ENCODE results near the gene ALB. TPM values are rescaled to one million over a fixed set of nuclear protein-coding genes. Genes with fewer than 3 reads are reported as not detected.

The ALB gene
- total and polyA plus RNA-seq, 8 donors = 179 to 1,006 (median 781) TPM

- H3K27ac ChIP-seq = peak overlapping the region in 2 of 4 donors; percentile 30 to 48
- ATAC-seq = peak; percentile 17 to 56 (median 40)
Observed at GRCh38 chr4:73453701-73454005, 49.6 kb downstream of the ALB start.

GRCh38 chr4:73454920-73455319 lies 50.8 kb downstream of the ALB start:
- FAIRE-seq (no peak), DNase-seq (no peak), ATAC-seq (no peak)
- H3K4me1 ChIP-seq = peaks cover 12 to 20% (median 13%) of the 10 kb centered on the region in 3 donors
- no peaks in the 10 kb centered on the region for H3K36me3 ChIP-seq
- TF ChIP-seq, protein P1, sequence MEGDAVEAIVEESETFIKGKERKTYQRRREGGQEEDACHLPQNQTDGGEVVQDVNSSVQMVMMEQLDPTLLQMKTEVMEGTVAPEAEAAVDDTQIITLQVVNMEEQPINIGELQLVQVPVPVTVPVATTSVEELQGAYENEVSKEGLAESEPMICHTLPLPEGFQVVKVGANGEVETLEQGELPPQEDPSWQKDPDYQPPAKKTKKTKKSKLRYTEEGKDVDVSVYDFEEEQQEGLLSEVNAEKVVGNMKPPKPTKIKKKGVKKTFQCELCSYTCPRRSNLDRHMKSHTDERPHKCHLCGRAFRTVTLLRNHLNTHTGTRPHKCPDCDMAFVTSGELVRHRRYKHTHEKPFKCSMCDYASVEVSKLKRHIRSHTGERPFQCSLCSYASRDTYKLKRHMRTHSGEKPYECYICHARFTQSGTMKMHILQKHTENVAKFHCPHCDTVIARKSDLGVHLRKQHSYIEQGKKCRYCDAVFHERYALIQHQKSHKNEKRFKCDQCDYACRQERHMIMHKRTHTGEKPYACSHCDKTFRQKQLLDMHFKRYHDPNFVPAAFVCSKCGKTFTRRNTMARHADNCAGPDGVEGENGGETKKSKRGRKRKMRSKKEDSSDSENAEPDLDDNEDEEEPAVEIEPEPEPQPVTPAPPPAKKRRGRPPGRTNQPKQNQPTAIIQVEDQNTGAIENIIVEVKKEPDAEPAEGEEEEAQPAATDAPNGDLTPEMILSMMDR (IDR thresholded peaks at IDR 0.05) = no peak
- H3K9me3 ChIP-seq = no peaks in the 10 kb centered on the region
- H3K27ac ChIP-seq = no peak overlapping the region
- 39 to 40% methylated on average over 3 of the region's 3 CpGs for WGBS, 2 donors
- H3K4me3 ChIP-seq = no peak overlapping the region
- H3K27me3 ChIP-seq = no peaks in the 10 kb centered on the region
- intact Hi-C loops (cut with DNase I) = no loop called here

More at GRCh38 chr4:73453701-73454005, 49.6 kb downstream of the ALB start:
- Histone ChIP-seq H3K4me3 (no peak overlapping the region), H3K9me3 (no peaks in the 10 kb centered on the region), H3K27me3 (no peaks in the 10 kb centered on the region), H3K36me3 (no peaks in the 10 kb centered on the region), H3K4me1 (peaks cover 12 to 20% (median 13%) of the 10 kb centered on the region in 3 donors)
- intact Hi-C loops (cut with DNase I) = no loop called here
- DNase-seq (no peak), FAIRE-seq (no peak)
- TF ChIP-seq, protein P1 (IDR thresholded peaks at IDR 0.05) = no peak

- ATAC-seq (no peak), DNase-seq (no peak), FAIRE-seq (no peak)
- TF ChIP-seq, protein P1 (IDR thresholded peaks at IDR 0.05) = no peak
- Histone ChIP-seq H3K36me3 (no peaks in the 10 kb centered on the region), H3K9me3 (no peaks in the 10 kb centered on the region), H3K27ac (no peak overlapping the region), H3K27me3 (no peaks in the 10 kb centered on the region), H3K4me1 (peaks cover 7 to 15% (median 10%) of the 10 kb centered on the region in 3 donors), H3K4me3 (no peak overlapping the region)
- 69 to 83% methylated on average over 5 of the region's 5 CpGs for WGBS, 2 donors
- intact Hi-C loops (cut with DNase I) = no loop called here
Observed at GRCh38 chr4:73456177-73457022, 52.3 kb downstream of the ALB start.

DNA sequence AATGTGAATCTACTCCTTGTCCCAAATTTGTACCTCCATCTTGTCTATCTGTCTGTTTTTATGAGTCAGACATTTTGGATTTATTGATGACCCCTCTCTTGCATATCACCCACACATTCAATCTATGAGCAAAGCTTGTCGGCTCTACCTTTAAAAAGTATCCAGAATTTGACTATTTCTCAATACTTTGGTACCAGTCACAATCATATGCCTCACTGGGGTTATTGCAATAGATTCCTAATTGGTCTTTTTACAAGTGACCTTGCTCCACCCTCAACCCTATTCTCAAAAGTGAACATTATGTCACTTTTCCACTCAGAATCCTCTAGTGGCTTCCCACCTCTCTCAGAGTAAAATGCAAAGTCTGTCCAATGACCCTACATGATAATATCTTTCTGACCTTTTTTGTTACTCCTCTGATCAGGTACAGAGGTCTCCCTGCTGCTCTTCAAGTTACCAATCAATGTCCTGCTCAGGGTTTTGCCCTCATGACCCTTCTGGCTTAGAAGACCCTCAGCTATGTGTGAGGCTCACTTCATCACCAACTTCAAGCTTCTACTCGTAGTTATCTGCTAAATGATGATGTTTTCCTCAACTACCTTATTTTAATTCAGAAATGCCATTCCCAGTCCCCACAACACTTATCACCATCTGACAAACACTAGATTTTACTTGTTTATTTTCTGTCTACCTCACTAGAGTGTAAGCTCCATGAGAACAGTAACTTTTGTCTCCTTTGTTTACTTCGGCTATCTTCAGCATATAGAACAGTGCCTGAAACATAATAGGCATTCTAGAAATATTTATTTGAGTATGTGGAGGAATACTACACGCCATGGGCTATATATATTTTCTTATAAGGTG lies 54.3 kb downstream of the ALB start:
- Histone ChIP-seq H3K9me3 (no peaks in the 10 kb centered on the region), H3K4me1 (peaks cover 2 to 9% (median 5%) of the 10 kb centered on the region in 3 donors), H3K27ac (no peak overlapping the region), H3K36me3 (no peaks in the 10 kb centered on the region), H3K4me3 (no peak overlapping the region), H3K27me3 (no peaks in the 10 kb centered on the region)
- WGBS, 2 donors = 81 to 86% methylated on average over 4 of the region's 4 CpGs
- TF ChIP-seq, protein P1 (IDR thresholded peaks at IDR 0.05) = no peak
- intact Hi-C loops (cut with DNase I) = no loop called here
- no peak for FAIRE-seq
- ATAC-seq = no peak
- DNase-seq = no peak
